HepG2 (cell line): ENCODE measurements around the gene RAET1L. TPM values are rescaled to one million over a fixed set of nuclear protein-coding genes. Genes with fewer than 3 reads are reported as not detected.

Source experiments
- GATA4 ChIP-seq: sonication (generic); IDR thresholded peaks from 2 replicates; pipeline ENCODE4 v1.6.1; 2016; ENCODE audit warnings: antibody characterized with exemption, low read depth, borderline replicate concordance
- GZF1 ChIP-seq: sonication (generic); formaldehyde crosslinking; IDR thresholded peaks from 2 replicates; pipeline ENCODE4 v1.5.1; 2020; ENCODE audit warnings: mild to moderate bottlenecking, missing genetic modification reagents
- JUND ChIP-seq: sonication (generic); formaldehyde crosslinking; IDR thresholded peaks from 2 replicates; pipeline ENCODE4 v1.8.0; 2022; ENCODE audit warnings: mild to moderate bottlenecking, missing genetic modification reagents
- KMT2B ChIP-seq: IDR thresholded peaks from 2 replicates; pipeline ENCODE4 v1.6.1; 2016; ENCODE audit warnings: missing genetic modification reagents, missing compliant biosample characterization
- MATR3 ChIP-seq: sonication (generic); formaldehyde crosslinking; IDR thresholded peaks from 2 replicates; pipeline ENCODE4 v1.4.0; 2020; ENCODE audit warnings: missing genetic modification reagents
- MAX ChIP-seq: IDR thresholded peaks from 2 replicates; pipeline ENCODE4 v1.6.1; 2012; ENCODE audit warnings: inconsistent platforms
- NAIF1 ChIP-seq: sonication (generic); formaldehyde crosslinking; IDR thresholded peaks from 2 replicates; pipeline ENCODE4 v1.5.0; 2020; ENCODE audit warnings: mild to moderate bottlenecking, missing genetic modification reagents, borderline replicate concordance
- NFKBIZ ChIP-seq: IDR thresholded peaks from 2 replicates; pipeline ENCODE4 v1.6.1; 2018; ENCODE audit warnings: missing genetic modification reagents, missing compliant biosample characterization
- PHF8 ChIP-seq: sonication (generic); formaldehyde crosslinking; IDR thresholded peaks from 2 replicates; pipeline ENCODE4 v1.5.0; 2020; ENCODE audit warnings: missing genetic modification reagents
- TCF12 ChIP-seq, 2 experiments: fragments of 450-650 bp in 1 of 2; sonication (generic) in 1 of 2; formaldehyde crosslinking in 1 of 2; IDR thresholded peaks; 2 replicates each; pipeline versions ENCODE4 v1.6.1 to v1.8.0; 2017 to 2022; ENCODE audit warnings: antibody characterized with exemption in 1 of 2, mild to moderate bottlenecking in 1 of 2, missing genetic modification reagents in 1 of 2, moderate library complexity in 1 of 2
- XRCC5 ChIP-seq: fragments of 200-400 bp; formaldehyde crosslinking; optimal IDR thresholded peaks from 2 replicates; pipeline ENCODE3; 2017; ENCODE audit warnings: mild to moderate bottlenecking, low read length
- ZNF136 ChIP-seq: sonication (generic); formaldehyde crosslinking; IDR thresholded peaks from 2 replicates; pipeline ENCODE4 v1.8.1; 2022; ENCODE audit warnings: low read depth, mild to moderate bottlenecking, moderate library complexity, missing genetic modification reagents
- ZNF253 ChIP-seq: sonication (generic); formaldehyde crosslinking; IDR thresholded peaks from 2 replicates; pipeline ENCODE4 v1.8.0; 2022; ENCODE audit warnings: mild to moderate bottlenecking, missing genetic modification reagents, borderline replicate concordance
- ZNF543 ChIP-seq: sonication (generic); formaldehyde crosslinking; IDR thresholded peaks from 2 replicates; pipeline ENCODE4 v1.4.0; 2020; ENCODE audit warnings: mild to moderate bottlenecking, missing genetic modification reagents
- ZNF790 ChIP-seq: sonication (generic); formaldehyde crosslinking; IDR thresholded peaks from 2 replicates; pipeline ENCODE4 v1.8.0; 2022; ENCODE audit warnings: missing genetic modification reagents, mild to moderate bottlenecking, borderline replicate concordance
- ZNF792 ChIP-seq: IDR thresholded peaks from 2 replicates; pipeline ENCODE4 v1.6.1; 2016
- polyA plus RNA-seq, 8 experiments: library from polyadenylated mRNA; depleted of rRNA in 3 of 8; stranded (reverse) in 7 of 8; unstranded in 1 of 8; fragments of >200 nt; fragmentation: Illumina TruSeq in 4 of 8; extraction: Trizol in 4 of 8; gene quantifications; 2 replicates each; pipeline versions ENCODE4 v1.2.1 to v1.2.3, GENCODE V29; 2011 to 2016; ENCODE audit warnings: low read depth in 4 of 8, missing spikeins in 1 of 8, mixed read lengths in 1 of 8; ENCODE audit not compliant: insufficient read depth in 1 of 8
- total RNA-seq, 5 experiments: library from RNA; depleted of rRNA; stranded (reverse); fragments of >200 nt; fragmentation: Illumina TruSeq; extraction: Trizol; gene quantifications; 2 replicates each; pipeline ENCODE4 v1.2.3, GENCODE V29; 2016; ENCODE audit warnings: low read depth in 1 of 5
- TF ChIP-seq, protein P1 (sequence below): sonication (generic); formaldehyde crosslinking; conservative IDR thresholded peaks from 2 replicates; pipeline ENCODE4 v1.4.0; 2020; ENCODE audit warnings: mild to moderate bottlenecking, missing genetic modification reagents, moderate library complexity
- TF ChIP-seq, protein P2 (sequence below): sonication (generic); formaldehyde crosslinking; IDR thresholded peaks from 2 replicates; pipeline ENCODE4 v1.4.0; 2020; ENCODE audit warnings: missing genetic modification reagents
- TF ChIP-seq, protein P3 (sequence below): IDR thresholded peaks from 2 replicates; pipeline ENCODE4 v1.6.1; 2018; ENCODE audit warnings: missing genetic modification reagents, mild to moderate bottlenecking, missing compliant biosample characterization
- TF ChIP-seq, protein P4 (sequence below): sonication (generic); formaldehyde crosslinking; IDR thresholded peaks from 2 replicates; pipeline ENCODE4 v1.5.1; 2020; ENCODE audit warnings: mild to moderate bottlenecking, missing genetic modification reagents, moderate library complexity

Gene RAET1L
- total and polyA plus RNA-seq, 2 of the 13 experiments (the other 11 are each of a cell fraction or from before 2014, with no cell fraction given): not detected

DNA sequence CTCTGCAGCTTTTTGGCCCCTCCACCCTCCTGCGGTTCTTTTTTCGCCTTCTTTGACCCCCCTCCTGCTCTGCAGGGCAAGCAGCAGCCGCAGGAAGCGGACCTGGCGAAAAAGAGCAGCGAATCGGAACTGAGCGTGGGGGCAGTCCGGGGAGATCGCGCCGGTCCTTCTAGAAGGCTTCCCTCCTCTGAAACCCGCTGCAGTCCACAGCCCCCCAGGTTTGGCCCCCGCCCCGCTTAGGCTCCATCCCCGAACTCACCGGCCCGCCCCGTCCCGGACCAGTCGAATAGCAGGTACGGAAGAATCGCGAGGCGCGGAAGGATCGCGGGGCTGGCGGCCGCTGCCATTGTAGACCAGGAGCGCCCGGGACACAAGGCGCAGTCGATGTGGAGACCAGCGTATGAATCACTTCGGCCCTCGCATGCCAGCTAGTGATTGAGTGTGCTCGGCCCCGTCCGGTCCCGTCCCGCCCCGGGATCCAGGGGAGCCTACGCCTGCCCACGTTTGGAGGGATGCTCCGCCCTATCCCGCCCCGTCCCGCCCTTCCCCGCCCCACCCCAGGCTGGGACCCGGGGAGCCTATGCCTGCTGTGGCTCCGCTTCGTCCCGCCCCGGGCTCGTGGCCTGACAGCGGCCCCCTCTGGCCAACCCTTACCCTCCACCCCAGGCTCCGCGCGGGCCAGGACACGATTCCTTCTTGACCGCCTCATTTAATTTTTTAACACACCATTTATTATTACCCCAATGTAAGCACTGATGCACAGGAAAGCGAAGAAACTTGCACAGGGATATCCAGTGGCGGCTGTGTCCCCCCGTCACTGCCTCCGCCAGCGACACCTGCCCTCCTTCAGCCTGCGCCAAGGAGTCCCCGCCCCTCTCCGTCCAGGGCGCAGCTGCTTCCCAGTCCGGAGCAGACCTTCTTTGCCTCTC is 43.7 kb upstream of the RAET1L start, which contains the start of gene ULBP3 (continued):
- TF ChIP-seq, protein P1, sequence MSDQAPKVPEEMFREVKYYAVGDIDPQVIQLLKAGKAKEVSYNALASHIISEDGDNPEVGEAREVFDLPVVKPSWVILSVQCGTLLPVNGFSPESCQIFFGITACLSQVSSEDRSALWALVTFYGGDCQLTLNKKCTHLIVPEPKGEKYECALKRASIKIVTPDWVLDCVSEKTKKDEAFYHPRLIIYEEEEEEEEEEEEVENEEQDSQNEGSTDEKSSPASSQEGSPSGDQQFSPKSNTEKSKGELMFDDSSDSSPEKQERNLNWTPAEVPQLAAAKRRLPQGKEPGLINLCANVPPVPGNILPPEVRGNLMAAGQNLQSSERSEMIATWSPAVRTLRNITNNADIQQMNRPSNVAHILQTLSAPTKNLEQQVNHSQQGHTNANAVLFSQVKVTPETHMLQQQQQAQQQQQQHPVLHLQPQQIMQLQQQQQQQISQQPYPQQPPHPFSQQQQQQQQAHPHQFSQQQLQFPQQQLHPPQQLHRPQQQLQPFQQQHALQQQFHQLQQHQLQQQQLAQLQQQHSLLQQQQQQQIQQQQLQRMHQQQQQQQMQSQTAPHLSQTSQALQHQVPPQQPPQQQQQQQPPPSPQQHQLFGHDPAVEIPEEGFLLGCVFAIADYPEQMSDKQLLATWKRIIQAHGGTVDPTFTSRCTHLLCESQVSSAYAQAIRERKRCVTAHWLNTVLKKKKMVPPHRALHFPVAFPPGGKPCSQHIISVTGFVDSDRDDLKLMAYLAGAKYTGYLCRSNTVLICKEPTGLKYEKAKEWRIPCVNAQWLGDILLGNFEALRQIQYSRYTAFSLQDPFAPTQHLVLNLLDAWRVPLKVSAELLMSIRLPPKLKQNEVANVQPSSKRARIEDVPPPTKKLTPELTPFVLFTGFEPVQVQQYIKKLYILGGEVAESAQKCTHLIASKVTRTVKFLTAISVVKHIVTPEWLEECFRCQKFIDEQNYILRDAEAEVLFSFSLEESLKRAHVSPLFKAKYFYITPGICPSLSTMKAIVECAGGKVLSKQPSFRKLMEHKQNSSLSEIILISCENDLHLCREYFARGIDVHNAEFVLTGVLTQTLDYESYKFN (CRISPR knock-in tag): no peak
- TF ChIP-seq ZNF543 (no peak), KMT2B (CRISPR knock-in tag) (no peak), XRCC5 (no peak), GZF1 (CRISPR knock-in tag) (no peak), ZNF253 (CRISPR knock-in tag) (no peak), PHF8 (no peak), NFKBIZ (CRISPR knock-in tag) (no peak), NAIF1 (no peak), ZNF790 (CRISPR knock-in tag) (no peak), GATA4 (no peak), MAX (peak; percentile 30; the same call in 1 of the 2 replicates), ZNF136 (CRISPR knock-in tag) (no peak), JUND (CRISPR knock-in tag) (no peak), TCF12 (IDR thresholded peaks at IDR 0.05) (no peak), TCF12 (CRISPR knock-in tag; IDR thresholded peaks at IDR 0.05) (no peak), ZNF792 (CRISPR knock-in tag) (no peak), MATR3 (CRISPR knock-in tag) (no peak)
- TF ChIP-seq, protein P2, sequence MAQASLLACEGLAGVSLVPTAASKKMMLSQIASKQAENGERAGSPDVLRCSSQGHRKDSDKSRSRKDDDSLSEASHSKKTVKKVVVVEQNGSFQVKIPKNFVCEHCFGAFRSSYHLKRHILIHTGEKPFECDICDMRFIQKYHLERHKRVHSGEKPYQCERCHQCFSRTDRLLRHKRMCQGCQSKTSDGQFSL (CRISPR knock-in tag): no peak
- TF ChIP-seq, protein P3, sequence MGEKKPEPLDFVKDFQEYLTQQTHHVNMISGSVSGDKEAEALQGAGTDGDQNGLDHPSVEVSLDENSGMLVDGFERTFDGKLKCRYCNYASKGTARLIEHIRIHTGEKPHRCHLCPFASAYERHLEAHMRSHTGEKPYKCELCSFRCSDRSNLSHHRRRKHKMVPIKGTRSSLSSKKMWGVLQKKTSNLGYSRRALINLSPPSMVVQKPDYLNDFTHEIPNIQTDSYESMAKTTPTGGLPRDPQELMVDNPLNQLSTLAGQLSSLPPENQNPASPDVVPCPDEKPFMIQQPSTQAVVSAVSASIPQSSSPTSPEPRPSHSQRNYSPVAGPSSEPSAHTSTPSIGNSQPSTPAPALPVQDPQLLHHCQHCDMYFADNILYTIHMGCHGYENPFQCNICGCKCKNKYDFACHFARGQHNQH: no peak
- TF ChIP-seq, protein P4, sequence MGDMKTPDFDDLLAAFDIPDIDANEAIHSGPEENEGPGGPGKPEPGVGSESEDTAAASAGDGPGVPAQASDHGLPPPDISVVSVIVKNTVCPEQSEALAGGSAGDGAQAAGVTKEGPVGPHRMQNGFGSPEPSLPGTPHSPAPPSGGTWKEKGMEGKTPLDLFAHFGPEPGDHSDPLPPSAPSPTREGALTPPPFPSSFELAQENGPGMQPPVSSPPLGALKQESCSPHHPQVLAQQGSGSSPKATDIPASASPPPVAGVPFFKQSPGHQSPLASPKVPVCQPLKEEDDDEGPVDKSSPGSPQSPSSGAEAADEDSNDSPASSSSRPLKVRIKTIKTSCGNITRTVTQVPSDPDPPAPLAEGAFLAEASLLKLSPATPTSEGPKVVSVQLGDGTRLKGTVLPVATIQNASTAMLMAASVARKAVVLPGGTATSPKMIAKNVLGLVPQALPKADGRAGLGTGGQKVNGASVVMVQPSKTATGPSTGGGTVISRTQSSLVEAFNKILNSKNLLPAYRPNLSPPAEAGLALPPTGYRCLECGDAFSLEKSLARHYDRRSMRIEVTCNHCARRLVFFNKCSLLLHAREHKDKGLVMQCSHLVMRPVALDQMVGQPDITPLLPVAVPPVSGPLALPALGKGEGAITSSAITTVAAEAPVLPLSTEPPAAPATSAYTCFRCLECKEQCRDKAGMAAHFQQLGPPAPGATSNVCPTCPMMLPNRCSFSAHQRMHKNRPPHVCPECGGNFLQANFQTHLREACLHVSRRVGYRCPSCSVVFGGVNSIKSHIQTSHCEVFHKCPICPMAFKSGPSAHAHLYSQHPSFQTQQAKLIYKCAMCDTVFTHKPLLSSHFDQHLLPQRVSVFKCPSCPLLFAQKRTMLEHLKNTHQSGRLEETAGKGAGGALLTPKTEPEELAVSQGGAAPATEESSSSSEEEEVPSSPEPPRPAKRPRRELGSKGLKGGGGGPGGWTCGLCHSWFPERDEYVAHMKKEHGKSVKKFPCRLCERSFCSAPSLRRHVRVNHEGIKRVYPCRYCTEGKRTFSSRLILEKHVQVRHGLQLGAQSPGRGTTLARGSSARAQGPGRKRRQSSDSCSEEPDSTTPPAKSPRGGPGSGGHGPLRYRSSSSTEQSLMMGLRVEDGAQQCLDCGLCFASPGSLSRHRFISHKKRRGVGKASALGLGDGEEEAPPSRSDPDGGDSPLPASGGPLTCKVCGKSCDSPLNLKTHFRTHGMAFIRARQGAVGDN (CRISPR knock-in tag): peak; percentile 45
